PC-3 (cell line): ENCODE measurements around the gene MAST3. TPM values are rescaled to one million over a fixed set of nuclear protein-coding genes. Genes with fewer than 3 reads are reported as not detected.

ENCODE experiments used
- ATAC-seq: fragments of 200-7000 bp; cut with Tn5 transposase; 2 replicates; pipeline ENCODE4 v1.9.1; 2020; ENCODE audit warnings: mild to moderate bottlenecking, moderate library complexity
- BruUV-seq: library from RNA; stranded (reverse); fragments of 400-500 nt; replicated peaks from 2 replicates; lab custom pipeline; 2021; lab: Mats Ljungman, UMichigan
- CTCF ChIA-PET: fragments of 300-600 bp; sonication (Branson Sonifier 250); formaldehyde crosslinking; loops from one replicate; lab custom pipeline; 2022; ENCODE audit warnings: antibody characterized with exemption; lab: Charles Lee
- POLR2A ChIA-PET: fragments of 300-600 bp; sonication (Branson Sonifier 250); formaldehyde crosslinking; loops from one replicate; lab custom pipeline; 2022; ENCODE audit warnings: antibody characterized with exemption; ENCODE audit not compliant: unreplicated experiment; lab: Charles Lee
- DNase-seq: peaks from one replicate; pipeline ENCODE4 v3.0.0-alpha.2; 2015
- H2AFZ ChIP-seq: fragments of 300-600 bp; sonication (generic); 2 replicates; pipeline ENCODE4 v1.6.0; 2016; ENCODE audit warnings: antibody characterized with exemption, low read length
- H3F3A ChIP-seq: fragments of 300-600 bp; sonication (generic); one replicate; pipeline ENCODE4 v1.6.0; 2017; ENCODE audit warnings: antibody characterized with exemption, low read length, control low read depth, mild to moderate bottlenecking; ENCODE audit not compliant: unreplicated experiment
- H3K27ac ChIP-seq: fragments of 300-600 bp; sonication (generic); 2 replicates; pipeline ENCODE4 v1.5.1; 2016; ENCODE audit warnings: mild to moderate bottlenecking, low read length
- H3K27me3 ChIP-seq: fragments of 300-600 bp; sonication (generic); 2 replicates; pipeline ENCODE4 v1.6.1; 2016; ENCODE audit warnings: low read length, mixed read lengths
- H3K36me3 ChIP-seq: fragments of 300-600 bp; sonication (generic); 2 replicates; pipeline ENCODE4 v1.6.1; 2016; ENCODE audit warnings: low read depth, mixed run types, low read length, mixed read lengths
- H3K4me1 ChIP-seq: fragments of 300-600 bp; sonication (generic); 2 replicates; pipeline ENCODE4 v1.5.1; 2016; ENCODE audit warnings: low read length; ENCODE audit not compliant: insufficient read depth
- H3K4me2 ChIP-seq: fragments of 300-600 bp; sonication (generic); 2 replicates; pipeline ENCODE4 v1.6.0; 2016; ENCODE audit warnings: low read length
- H3K4me3 ChIP-seq: fragments of 300-600 bp; sonication (generic); 2 replicates; pipeline ENCODE4 v1.5.1; 2016; ENCODE audit warnings: mild to moderate bottlenecking, low read length, mixed read lengths
- H3K79me2 ChIP-seq: fragments of 300-600 bp; sonication (generic); 2 replicates; pipeline ENCODE4 v1.6.1; 2017; ENCODE audit warnings: low read length, mixed read lengths
- H3K9ac ChIP-seq: fragments of 300-600 bp; sonication (generic); 2 replicates; pipeline ENCODE4 v1.6.0; 2016; ENCODE audit warnings: mild to moderate bottlenecking, low read length
- H3K9me2 ChIP-seq: fragments of 300-600 bp; sonication (generic); replicated peaks from 2 replicates; pipeline ENCODE4 v1.6.1; 2016; ENCODE audit warnings: mixed run types, low read length, mixed read lengths
- H3K9me3 ChIP-seq: fragments of 300-600 bp; sonication (generic); 2 replicates; pipeline ENCODE4 v1.6.1; 2016; ENCODE audit warnings: low read length, mixed read lengths
- H4K20me1 ChIP-seq: fragments of 300-600 bp; sonication (generic); 2 replicates; pipeline ENCODE4 v1.6.1; 2016; ENCODE audit warnings: low read length, mixed read lengths
- CTCF ChIP-seq: fragments of 300-600 bp; sonication (generic); conservative IDR thresholded peaks from 2 replicates; pipeline ENCODE4 v1.5.1; 2017; ENCODE audit warnings: antibody characterized with exemption, low read depth, mild to moderate bottlenecking, low read length
- EZH2 ChIP-seq: fragments of 300-600 bp; sonication (generic); IDR thresholded peaks from one replicate; pipeline ENCODE4 v1.6.1; 2017; ENCODE audit warnings: antibody characterized with exemption, mild to moderate bottlenecking, low read length; ENCODE audit not compliant: unreplicated experiment
- EZH2phosphoT487 ChIP-seq: fragments of 300-600 bp; sonication (generic); IDR thresholded peaks from 2 replicates; pipeline ENCODE4 v1.6.1; 2018; ENCODE audit warnings: mild to moderate bottlenecking, antibody characterized with exemption, low read length, borderline replicate concordance
- intact Hi-C: fragments of 100-400 bp; cut with micrococcal nuclease; formaldehyde crosslinking; loops from 2 replicates; pipeline ENCODE4 v1.9.0; 2023
- total RNA-seq: library from RNA; depleted of rRNA; stranded (reverse); fragments of >200 nt; gene quantifications from 2 replicates; pipeline ENCODE4 v1.2.3, GENCODE V29; 2014

The MAST3 gene
- total RNA-seq, 1 experiment from 2014 or later = 8.1 TPM

DNA sequence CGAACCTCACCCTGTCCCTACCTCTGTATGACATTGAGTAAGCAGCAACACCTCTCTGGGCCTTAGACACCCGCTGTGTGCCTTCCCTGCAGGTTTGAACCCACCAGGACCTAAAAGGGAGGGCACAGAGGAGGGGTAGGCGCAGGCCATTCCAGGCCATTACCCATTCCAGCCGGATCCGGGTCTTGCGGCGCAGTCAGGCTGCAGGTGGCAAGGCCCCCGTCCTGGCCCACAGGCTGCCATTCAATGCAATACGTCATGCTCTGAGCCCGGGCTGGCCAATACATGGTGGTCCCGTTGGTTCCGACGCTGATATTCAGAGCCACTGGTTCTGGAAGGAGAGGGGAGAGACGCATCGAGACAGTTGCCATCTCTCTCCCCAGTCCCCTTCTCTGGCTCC, 28.2 kb upstream of the MAST3 start:
- H3K27me3 ChIP-seq = no peaks in the 10 kb centered on the region
- H4K20me1 ChIP-seq = no peaks in the 10 kb centered on the region
- H3K4me2 ChIP-seq = no peak overlapping the region
- no peak overlapping the region for H3K27ac ChIP-seq
- no peaks in the 10 kb centered on the region for H3K79me2 ChIP-seq
- H3F3A ChIP-seq = no peaks in the 10 kb centered on the region
- ChIA-PET CTCF (no interaction called here), POLR2A (no interaction called here)
- H3K9me3 ChIP-seq = no peaks in the 10 kb centered on the region
- ATAC-seq (no peak), DNase-seq (no peak)
- no peaks in the 10 kb centered on the region for H3K4me1 ChIP-seq
- H2AFZ ChIP-seq = no peak overlapping the region
- no peak overlapping the region for H3K4me3 ChIP-seq
- TF ChIP-seq CTCF (no peak), EZH2 (no peak), EZH2phosphoT487 (no peak)
- H3K9me2 ChIP-seq = no peaks in the 10 kb centered on the region
- intact Hi-C loops = no loop called here
- H3K9ac ChIP-seq = no peak overlapping the region
- no TSS peak for BruUV-seq
- H3K36me3 ChIP-seq = no peaks in the 10 kb centered on the region

DNA sequence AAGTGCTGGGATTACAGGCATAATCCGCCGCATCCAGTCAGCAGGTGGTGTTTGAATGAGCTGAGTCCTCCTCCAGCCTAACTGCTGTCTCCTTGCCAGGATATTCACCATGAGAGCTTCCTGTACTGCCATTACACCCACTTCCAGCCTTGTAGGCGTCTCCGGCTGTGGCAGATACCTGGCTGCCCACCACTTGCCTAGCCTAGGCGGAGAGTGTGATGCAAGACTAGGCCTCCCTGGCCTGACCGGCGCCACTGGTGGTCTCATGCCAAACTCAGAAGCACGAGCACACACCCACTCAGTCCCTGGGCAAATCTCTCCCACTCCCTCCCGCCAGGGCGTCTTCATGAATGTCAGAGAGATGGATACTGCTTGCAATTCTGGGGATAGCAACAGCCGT, 27.4 kb upstream of the MAST3 start:
- H3K4me2 ChIP-seq = no peak overlapping the region
- no peak overlapping the region for H3K4me3 ChIP-seq
- no peaks in the 10 kb centered on the region for H3F3A ChIP-seq
- H3K27me3 ChIP-seq = no peaks in the 10 kb centered on the region
- H3K79me2 ChIP-seq = no peaks in the 10 kb centered on the region
- no peak overlapping the region for H3K9ac ChIP-seq
- ATAC-seq (no peak), DNase-seq (no peak)
- H3K36me3 ChIP-seq = no peaks in the 10 kb centered on the region
- CTCF ChIA-PET = no interaction called here
- BruUV-seq = no TSS peak
- H3K9me2 ChIP-seq = no peaks in the 10 kb centered on the region
- no peak overlapping the region for H2AFZ ChIP-seq
- H4K20me1 ChIP-seq = no peaks in the 10 kb centered on the region
- TF ChIP-seq EZH2phosphoT487 = no peak
- TF ChIP-seq CTCF = no peak
- no peak for TF ChIP-seq EZH2
- no peaks in the 10 kb centered on the region for H3K9me3 ChIP-seq
- intact Hi-C loops = no loop called here
- POLR2A ChIA-PET = no interaction called here
- H3K27ac ChIP-seq = no peak overlapping the region
- no peaks in the 10 kb centered on the region for H3K4me1 ChIP-seq

- CTCF ChIA-PET = no interaction called here
- no peak for TF ChIP-seq CTCF
- no peak for TF ChIP-seq EZH2
- no peak for TF ChIP-seq EZH2phosphoT487
- Histone ChIP-seq H3K36me3 (no peaks in the 10 kb centered on the region), H3K4me1 (no peaks in the 10 kb centered on the region), H3K4me3 (no peak overlapping the region), H3K9me2 (no peaks in the 10 kb centered on the region), H3K27me3 (no peaks in the 10 kb centered on the region), H3K79me2 (no peaks in the 10 kb centered on the region), H3F3A (no peaks in the 10 kb centered on the region), H4K20me1 (no peaks in the 10 kb centered on the region), H3K9ac (no peak overlapping the region), H2AFZ (no peak overlapping the region), H3K9me3 (no peaks in the 10 kb centered on the region), H3K4me2 (no peak overlapping the region), H3K27ac (no peak overlapping the region)
- BruUV-seq = no TSS peak
- DNase-seq (no peak), ATAC-seq (no peak)
- intact Hi-C loops = no loop called here
- POLR2A ChIA-PET = no interaction called here
These were observed 25.2 kb upstream of the MAST3 start for GRCh38 chr19:18072335-18072734.
